Measurements from ENCODE around the gene ZBTB21. TPM values are rescaled to one million over a fixed set of nuclear protein-coding genes. Genes with fewer than 3 reads are reported as not detected.

Gene ZBTB21
- total RNA-seq, 1 experiment from 2014 or later = 18.1 TPM

DNA sequence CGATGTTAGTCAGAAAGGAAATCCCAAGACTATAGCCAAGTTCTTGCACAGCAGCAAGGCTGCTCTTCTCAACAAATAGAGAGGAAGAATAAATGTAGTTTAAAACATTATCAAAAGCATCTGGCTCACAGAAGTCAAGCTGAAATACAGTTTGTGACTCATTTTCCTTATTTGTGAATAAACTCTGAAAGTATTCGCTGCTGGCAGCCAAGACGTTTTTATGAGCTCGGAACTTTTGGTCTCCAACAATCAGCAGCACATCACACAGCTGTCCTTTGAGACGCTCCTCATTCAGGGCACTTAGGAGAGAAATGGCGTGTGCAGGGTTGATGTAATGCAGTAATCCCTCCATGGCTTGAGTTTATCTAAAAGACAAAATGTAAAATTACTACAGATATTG, 16.4 kb downstream of the ZBTB21 start:
- Histone ChIP-seq H3K9ac (ENCODE audit: extremely low read depth, insufficient read length, low read length) (no peak overlapping the region), H3K23me2 (ENCODE audit: insufficient read length, low read depth, low read length, poor library complexity, severe bottlenecking) (no peaks in the 10 kb centered on the region), H2BK5ac (ENCODE audit: insufficient read length, low read length) (no peak overlapping the region), H3K4me2 (ENCODE audit: insufficient read depth, insufficient read length, low read length) (no peak overlapping the region), H3K4ac (ENCODE audit: low read depth, low read length) (no peak overlapping the region), H3K14ac (ENCODE audit: insufficient read depth, low read length) (no peak overlapping the region), H4K91ac (ENCODE audit: insufficient read length, low read depth, low read length) (no peak overlapping the region), H3K56ac (ENCODE audit: insufficient read length, low read depth, low read length) (no peak overlapping the region), H2AK5ac (ENCODE audit: insufficient read length, low read length) (no peak overlapping the region), H3K79me2 (ENCODE audit: insufficient read depth, low read length) (no peaks in the 10 kb centered on the region), H4K20me1 (ENCODE audit: control insufficient read depth, insufficient read depth, insufficient read length) (no peaks in the 10 kb centered on the region), H2BK20ac (ENCODE audit: low read depth, low read length, poor library complexity, severe bottlenecking) (no peak overlapping the region), H2BK12ac (ENCODE audit: insufficient read length, low read depth, low read length) (no peak overlapping the region), H2BK15ac (ENCODE audit: low read depth, low read length) (no peak overlapping the region), H3T11ph (ENCODE audit: low read length) (no peak overlapping the region), H4K5ac (ENCODE audit: insufficient read length, low read depth, low read length) (no peak overlapping the region), H3K4me1 (ENCODE audit: insufficient read depth, low read length) (no peaks in the 10 kb centered on the region), H3K79me1 (ENCODE audit: insufficient read depth, low read depth, low read length, poor library complexity, severe bottlenecking) (no peaks in the 10 kb centered on the region), H3K23ac (ENCODE audit: insufficient read length, low read depth, low read length) (no peak overlapping the region), H3K27me3 (ENCODE audit: insufficient read depth, low read length) (no peaks in the 10 kb centered on the region), H2BK120ac (ENCODE audit: low read depth, low read length, poor library complexity, severe bottlenecking) (no peak overlapping the region), H3K27ac (ENCODE audit: insufficient read length, low read depth, low read length) (no peak overlapping the region), H3K18ac (ENCODE audit: insufficient read length, low read depth, low read length) (no peak overlapping the region), H3K9me3 (ENCODE audit: control insufficient read depth, low read depth, low read length) (peaks cover 11% of the 10 kb centered on the region), H2AFZ (ENCODE audit: low read length) (no peak overlapping the region), H4K8ac (replicated peaks; ENCODE audit: insufficient read length, low read depth, low read length) (no peak overlapping the region)
- no peak for DNase-seq
- peaks cover 69 to 79% (median 76%) of the 10 kb centered on the region in 3 experiments for H3K36me3 Mint-ChIP-seq (ENCODE audit: insufficient read depth in 1 of 3, low read depth in 3 of 3)
- no CpG with 5 or more reads among the region's 6 CpGs for WGBS (ENCODE audit: extremely low coverage, insufficient read length, low lambda C conversion rate)
- no peak overlapping the region for H3K4me3 Mint-ChIP-seq
- H3K4me1 Mint-ChIP-seq = no peaks in the 10 kb centered on the region
- TF ChIP-seq, protein P1, sequence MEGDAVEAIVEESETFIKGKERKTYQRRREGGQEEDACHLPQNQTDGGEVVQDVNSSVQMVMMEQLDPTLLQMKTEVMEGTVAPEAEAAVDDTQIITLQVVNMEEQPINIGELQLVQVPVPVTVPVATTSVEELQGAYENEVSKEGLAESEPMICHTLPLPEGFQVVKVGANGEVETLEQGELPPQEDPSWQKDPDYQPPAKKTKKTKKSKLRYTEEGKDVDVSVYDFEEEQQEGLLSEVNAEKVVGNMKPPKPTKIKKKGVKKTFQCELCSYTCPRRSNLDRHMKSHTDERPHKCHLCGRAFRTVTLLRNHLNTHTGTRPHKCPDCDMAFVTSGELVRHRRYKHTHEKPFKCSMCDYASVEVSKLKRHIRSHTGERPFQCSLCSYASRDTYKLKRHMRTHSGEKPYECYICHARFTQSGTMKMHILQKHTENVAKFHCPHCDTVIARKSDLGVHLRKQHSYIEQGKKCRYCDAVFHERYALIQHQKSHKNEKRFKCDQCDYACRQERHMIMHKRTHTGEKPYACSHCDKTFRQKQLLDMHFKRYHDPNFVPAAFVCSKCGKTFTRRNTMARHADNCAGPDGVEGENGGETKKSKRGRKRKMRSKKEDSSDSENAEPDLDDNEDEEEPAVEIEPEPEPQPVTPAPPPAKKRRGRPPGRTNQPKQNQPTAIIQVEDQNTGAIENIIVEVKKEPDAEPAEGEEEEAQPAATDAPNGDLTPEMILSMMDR (conservative IDR thresholded peaks at IDR 0.05) = no peak
- H3K27ac Mint-ChIP-seq = no peak overlapping the region
- H3K27me3 Mint-ChIP-seq (ENCODE audit: low read depth) = no peaks in the 10 kb centered on the region
- peaks cover 20 to 28% of the 10 kb centered on the region in 2 experiments for H3K9me3 Mint-ChIP-seq
